Endothelial cell of umbilical vein (primary cell): ENCODE results near the gene OR13J1.

Experiments
- MYC ChIP-seq: IDR thresholded peaks from one replicate; pipeline ENCODE4 v1.6.1; 2011; ENCODE audit warnings: mild to moderate bottlenecking, low read depth, low read length
- POLR2A ChIP-seq: IDR thresholded peaks from 2 replicates; pipeline ENCODE4 v1.6.1; 2012; ENCODE audit warnings: low read depth, mild to moderate bottlenecking, control low read depth, low read length
- POLR2AphosphoS5 ChIP-seq: IDR thresholded peaks from 2 replicates; pipeline ENCODE4 v1.6.1; 2012; ENCODE audit warnings: low read depth, mild to moderate bottlenecking, control low read depth, low read length, moderate library complexity; ENCODE audit not compliant: insufficient read depth
- TF ChIP-seq, protein P1 (sequence below): IDR thresholded peaks from 2 replicates; pipeline ENCODE4 v1.6.1; 2011; ENCODE audit not compliant: insufficient read depth, insufficient read length

DNA sequence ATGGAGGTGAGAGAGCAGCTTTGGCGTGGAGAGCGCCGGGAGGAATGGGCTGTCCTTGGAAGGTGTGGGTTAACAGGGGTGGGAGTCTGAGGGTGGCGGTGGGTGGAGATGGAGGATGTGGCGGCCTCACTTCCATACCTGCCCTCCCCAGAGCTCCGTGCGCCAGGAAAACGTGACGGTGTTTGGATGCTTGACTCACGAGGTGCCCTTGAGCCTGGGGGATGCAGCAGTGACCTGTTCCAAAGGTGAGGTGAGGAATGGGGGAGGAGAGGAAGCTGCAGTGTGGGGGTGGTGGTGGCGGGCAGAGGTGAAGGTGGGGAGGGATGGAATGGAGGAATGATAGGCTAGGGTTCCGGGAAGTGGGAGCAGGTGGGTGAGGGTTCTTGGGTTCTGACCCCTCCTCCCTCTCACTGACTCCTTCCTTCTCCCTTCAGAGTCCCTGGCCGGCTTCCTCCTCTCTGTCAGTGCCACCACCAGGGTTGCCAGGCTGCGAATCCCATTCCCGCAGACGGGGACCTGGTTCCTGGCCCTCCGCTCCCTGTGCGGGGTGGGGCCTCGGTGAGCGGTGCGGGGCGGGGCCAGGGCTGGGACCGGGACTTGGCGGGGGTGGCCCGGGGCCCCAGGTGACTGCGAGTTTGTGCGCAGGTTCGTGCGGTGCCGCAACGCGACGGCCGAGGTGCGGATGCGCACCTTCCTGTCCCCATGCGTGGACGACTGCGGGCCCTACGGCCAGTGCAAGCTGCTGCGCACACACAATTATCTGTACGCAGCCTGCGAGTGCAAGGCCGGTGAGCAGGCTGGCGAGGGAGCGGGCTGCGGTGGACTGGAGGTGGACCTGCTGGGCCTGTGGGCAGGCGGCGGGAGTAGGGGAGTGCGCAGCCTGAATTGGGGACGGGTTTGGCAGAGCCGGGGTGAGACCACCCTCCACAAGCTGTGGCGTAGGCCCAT is 24.1 kb downstream of the OR13J1 start:
- TF ChIP-seq MYC (no peak), POLR2A (no peak), POLR2AphosphoS5 (no peak)
- TF ChIP-seq, protein P1, sequence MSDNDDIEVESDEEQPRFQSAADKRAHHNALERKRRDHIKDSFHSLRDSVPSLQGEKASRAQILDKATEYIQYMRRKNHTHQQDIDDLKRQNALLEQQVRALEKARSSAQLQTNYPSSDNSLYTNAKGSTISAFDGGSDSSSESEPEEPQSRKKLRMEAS: no peak
